HTR-8/SVneo (cell line): ENCODE data around the gene SFN.
"Not testable (repeated sequence)": the region's sequence is repeated elsewhere in the genome, so short reads cannot be mapped to it uniquely, and the experiment has no call there.

Experiments
- DNase-seq: peaks from one replicate; pipeline ENCODE4 v3.0.0; 2011; ENCODE audit warnings: low spot score, mixed read lengths; ENCODE audit not compliant: insufficient read length
- FAIRE-seq: peaks from 2 replicates; lab custom pipeline; 2011; peaks lifted over from hg19 to GRCh38; lab: Jason Lieb, UNC

SFN gene

GRCh38 chr1:26838474-26839338 lies 24.2 kb upstream of the SFN start:
- DNase-seq: no peak

DNA sequence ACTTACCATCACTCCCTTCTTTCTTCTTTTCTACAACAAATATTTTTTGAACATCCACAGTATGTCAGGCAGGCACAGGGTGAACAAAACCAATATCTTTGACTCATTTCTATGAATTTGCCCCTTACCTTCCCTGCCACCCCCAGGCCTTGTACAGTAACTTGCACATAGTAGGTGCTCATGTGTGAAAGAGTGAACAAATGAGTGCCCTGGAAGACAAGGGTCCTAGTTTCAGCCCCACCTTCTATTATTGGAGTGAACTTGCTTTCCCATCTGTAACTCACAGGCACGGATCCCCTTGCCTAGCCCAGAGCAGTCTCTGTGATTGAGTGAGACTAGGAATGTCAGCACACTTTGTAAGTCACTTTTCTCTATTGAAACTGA lies 23.6 kb upstream of the SFN start:
- DNase-seq (no peak), FAIRE-seq (no peak)

More at GRCh38 chr1:26838474-26839338, 24.2 kb upstream of the SFN start:
- no peak for FAIRE-seq

GRCh38 chr1:26839779-26840178 lies 23.2 kb upstream of the SFN start:
- no peak for FAIRE-seq
- DNase-seq: no peak

DNA sequence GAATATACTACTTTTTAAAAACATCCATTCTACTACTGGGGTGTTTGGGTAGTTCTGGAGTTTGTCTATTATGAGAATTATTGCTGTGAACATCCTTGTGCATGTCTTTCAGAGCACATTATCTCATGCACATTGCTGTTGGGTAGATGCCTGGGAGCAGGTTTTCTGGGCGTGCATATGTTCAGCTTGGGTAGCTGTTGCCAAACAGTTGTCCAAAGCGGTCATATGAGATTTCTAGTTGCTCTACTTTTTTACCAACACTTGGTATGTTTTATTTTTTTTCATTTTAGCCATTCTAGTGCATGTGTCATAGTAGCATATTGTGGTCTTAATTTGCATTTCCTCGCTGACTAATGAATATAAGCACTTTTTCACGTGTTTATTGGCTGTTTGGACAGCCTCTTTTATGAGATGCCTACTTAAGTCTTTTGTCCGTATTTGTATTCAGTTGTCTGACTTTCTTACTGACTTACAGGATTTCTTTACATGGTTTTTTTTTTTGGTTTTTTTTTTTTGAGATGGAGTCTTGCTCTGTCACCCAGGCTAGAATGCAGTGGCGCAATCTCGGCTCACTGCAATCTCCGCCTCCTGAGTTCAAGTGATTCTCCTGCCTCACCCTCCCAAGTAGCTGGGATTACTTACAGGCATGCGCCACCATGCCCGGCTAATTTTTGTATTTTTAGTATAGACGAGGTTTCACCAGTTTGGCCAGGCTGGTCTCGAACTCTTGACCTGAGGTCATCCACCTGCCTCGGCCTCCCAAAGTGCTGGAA lies 18.3 kb upstream of the SFN start:
- FAIRE-seq: no peak
- no peak for DNase-seq

DNA sequence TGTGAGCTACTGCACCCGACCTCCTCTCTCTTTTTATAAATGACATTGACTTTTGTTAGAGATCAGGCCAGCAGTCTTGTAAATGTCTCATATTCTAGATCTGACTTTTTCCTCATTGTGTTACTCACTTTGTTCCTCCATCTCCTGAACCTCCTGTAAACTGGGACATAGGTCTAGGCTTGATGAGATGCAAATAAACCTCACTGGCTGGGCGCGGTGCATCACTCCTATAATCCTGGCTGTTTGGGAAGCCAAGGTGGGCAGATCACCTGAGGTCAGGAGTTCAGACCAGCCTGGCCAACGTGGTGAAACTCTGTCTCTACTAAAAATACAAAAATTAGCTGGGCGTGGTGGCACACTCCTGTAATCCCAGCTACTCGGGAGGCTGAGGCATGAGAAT lies 15.1 kb upstream of the SFN start:
- not testable (repeated sequence) for FAIRE-seq

GRCh38 chr1:26848499-26848898 lies 14.4 kb upstream of the SFN start:
- no peak for FAIRE-seq

More for the DNA sequence above, 15.1 kb upstream of the SFN start:
- DNase-seq: not testable (repeated sequence)

DNA sequence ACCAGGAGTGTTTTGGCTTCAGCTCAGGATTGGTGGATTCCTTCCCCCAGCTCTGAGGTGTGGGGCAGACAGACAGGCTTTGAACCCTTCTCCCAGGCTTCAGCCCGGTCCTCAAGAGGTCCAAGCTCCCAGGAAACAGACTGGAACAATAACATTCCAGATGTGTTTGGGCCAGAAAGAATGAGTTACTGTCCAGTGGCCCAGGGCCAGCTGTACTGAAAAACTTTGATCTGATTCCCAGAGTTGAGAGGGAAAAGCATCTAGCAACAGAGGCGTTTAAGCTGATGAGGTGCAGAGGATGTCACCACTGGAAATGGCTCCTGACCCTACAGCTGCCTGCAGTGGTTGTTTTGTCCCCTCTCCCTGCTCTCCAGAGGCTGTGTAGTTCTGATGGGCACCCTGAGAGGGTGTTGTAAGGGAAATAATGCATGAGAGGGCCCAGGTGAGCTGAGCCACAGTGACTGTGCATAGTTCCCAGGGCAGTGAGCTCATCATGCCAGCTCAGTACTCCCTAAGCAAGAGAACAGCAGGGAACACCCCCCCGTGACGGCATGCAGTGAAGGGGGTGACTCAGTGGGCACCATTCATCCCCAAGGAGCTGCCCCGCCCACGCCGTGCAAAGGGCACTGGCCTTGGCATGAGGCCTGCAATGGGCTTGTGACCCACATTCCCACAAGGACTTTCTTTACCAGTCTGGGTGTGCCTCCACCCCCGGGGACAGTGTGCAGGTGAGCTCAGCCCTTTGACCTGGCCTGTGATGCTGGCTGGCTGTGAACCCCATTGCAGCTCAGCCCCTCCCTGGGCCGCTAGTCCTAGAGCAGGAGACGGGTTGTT lies 13.8 kb upstream of the SFN start:
- FAIRE-seq: no peak
- no peak for DNase-seq

More at GRCh38 chr1:26848499-26848898, 14.4 kb upstream of the SFN start:
- no peak for DNase-seq

- FAIRE-seq (no peak), DNase-seq (no peak)
Measured at GRCh38 chr1:26851106-26851684, 11.8 kb upstream of the SFN start.

DNA sequence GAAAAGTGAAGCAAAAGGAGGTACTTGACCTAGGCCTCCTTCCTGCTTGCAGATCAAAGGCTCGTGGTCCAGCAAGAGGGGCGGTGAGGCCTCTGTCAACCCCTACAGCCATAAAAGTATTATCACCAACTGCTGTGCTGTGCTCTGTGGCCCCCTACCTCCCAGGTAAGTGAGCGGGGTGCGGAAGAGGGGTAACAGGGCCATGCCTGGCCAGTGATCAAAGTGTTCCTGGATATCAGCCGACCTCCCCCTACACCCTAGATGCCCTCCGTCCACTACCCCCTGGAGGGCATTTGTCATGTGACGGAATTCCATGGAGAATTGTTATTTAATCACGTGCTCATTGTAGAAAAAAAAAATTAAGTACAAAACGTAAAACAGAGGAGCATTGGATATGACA lies 10.2 kb upstream of the SFN start:
- no peak for FAIRE-seq
- DNase-seq: no peak

DNA sequence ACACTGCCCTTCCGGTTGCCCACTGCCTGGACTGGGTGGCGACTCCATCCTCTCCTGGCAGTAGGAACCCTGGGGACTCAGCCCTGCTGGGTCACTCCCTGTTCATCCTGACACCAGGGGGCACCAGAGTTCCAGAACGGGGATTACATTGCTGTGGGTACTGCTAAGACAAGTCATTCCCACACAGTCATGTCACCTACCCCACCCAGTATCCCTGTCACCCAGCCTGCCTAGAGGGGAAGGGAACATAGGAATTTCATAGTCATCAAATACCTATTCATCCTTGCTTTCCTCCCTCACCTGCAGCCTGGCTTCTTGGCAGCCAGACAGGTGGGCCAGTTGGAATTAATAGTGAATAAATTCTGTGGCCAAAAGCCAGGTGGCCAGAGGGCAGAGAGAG lies 9.8 kb upstream of the SFN start:
- DNase-seq (peak; percentile 75), FAIRE-seq (peak; percentile 76)

DNA sequence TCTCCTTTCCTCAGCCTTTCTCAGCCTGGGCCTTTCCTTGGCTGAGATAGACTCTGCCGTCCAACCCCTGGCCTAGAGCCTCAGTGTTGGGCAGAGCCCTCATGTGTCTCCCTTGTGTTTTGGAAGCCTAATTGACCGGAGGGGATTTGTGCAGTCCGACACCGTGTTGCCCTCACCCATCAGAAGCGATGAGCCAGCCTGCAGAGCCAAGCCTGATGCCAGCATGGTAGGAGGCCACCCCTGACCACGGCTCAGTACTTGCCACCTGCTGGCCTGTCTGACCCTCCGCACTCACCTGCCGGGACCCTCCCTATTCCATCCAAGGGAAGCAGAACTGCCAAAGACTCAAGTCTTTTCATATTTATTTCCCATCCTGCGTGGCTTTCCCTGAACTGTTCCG lies 9.3 kb upstream of the SFN start:
- no peak for FAIRE-seq
- no peak for DNase-seq

GRCh38 chr1:26854906-26855305 lies 8.0 kb upstream of the SFN start:
- FAIRE-seq (no peak), DNase-seq (no peak)

DNA sequence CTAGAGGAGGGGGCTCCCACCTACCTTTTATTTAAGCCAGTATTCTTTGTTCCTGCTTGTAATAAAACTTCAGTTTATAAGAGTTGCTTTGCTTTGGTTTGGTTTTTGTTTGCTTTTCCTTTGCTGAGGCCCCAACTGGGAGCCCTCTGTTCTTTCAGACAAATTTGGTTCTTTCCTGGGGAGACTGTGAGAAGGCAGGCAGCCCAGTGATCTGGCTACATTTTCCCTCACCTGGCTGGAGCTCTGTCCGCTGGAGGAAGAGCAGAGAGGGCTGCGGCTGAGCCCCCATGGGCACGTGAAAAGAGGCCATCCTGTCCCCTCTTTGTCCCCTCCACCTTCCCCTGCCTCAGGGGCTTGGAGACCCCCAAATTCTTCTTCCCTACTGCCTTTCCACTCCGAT lies 7.3 kb upstream of the SFN start:
- no peak for DNase-seq
- no peak for FAIRE-seq

DNA sequence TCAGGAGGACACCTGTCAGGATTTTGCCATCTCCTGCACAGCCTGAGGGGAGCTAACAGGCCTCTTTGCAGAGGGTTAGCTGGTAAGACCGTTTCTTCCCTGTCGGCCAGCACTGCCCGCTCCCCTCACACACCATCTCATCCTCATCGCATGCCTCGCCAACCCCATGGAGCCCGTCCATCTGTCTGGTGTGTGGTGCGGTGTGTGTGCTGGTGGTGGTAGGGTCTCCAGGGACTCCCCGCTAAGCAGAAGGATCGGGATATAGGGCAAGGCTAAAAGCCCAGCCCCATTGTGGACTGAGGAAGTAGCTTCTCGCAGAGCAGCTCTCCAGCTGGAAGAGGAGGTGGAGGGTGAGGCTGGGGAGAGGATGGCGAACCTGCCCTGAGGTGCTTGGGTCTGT lies 6.8 kb upstream of the SFN start:
- no peak for FAIRE-seq
- DNase-seq: no peak

DNA sequence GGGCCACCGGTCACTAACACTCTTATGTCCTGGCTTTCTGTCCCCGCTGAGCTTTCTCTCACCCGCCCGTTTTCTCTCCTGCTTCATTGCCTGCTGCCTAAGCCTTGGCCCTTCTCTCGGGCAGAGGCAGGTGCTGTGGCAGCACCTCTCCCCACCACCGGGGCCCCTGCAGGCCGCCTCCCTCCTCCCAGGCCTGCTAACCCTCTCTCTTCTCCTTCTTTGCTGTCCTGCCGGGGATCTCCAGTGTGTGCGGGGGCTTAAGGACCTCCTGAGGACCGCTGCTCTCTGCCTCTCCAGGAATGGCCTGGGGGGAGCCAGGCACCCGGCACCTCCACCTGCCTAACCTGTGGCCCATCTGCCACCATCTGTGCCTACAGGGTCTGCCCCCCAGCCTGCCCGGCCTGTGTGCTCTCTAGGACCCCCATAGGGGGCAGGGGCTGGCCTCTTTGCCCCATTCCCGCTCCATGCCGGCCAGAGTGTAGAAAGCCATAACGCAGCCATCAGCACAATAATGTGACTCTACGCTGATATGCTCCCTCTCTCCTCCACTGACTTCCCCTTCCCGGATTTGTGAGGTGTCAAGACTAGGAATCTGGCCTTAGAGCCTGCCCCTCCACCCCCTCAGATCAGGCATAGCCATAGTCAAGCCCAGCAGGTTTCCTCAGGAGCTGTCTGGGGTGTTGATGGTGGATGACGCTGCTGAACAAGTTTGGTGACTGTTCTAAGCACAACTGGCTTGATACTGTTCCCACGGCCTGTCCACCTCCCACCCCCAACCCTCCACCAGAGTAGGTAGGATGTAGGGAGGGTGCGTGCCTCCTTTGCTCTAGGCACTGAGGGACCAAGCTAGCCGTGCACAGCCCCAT lies 6.1 kb upstream of the SFN start:
- DNase-seq (no peak), FAIRE-seq (no peak)

DNA sequence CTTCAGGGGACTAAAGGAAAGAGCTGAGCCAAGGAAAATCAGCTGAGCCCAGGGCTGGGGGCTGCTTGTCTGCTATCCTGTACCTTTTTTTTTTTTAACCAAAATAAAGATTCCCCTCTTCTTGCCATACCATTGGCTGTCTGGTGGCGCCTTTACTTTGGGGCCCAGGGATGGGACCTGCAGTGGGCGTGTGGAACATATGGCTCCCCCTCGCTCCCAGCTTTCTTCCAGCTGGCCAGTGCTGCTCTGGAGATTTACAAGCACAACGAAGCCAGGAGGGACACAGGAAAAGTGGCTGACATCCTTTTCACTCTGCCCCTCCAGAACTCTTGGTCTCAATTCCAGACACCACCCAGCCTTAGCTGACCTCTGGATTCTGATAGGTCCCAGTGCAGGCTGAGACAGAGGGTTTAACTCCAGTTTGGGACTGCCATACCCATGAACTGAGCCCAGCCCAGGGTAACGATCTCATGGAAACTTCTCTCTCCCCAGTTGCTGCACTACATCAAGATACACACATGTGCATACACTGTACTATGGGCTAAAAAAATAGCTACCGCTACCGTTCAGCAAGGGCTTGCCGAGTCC lies 5.4 kb upstream of the SFN start:
- no peak for DNase-seq
- no peak for FAIRE-seq

DNA sequence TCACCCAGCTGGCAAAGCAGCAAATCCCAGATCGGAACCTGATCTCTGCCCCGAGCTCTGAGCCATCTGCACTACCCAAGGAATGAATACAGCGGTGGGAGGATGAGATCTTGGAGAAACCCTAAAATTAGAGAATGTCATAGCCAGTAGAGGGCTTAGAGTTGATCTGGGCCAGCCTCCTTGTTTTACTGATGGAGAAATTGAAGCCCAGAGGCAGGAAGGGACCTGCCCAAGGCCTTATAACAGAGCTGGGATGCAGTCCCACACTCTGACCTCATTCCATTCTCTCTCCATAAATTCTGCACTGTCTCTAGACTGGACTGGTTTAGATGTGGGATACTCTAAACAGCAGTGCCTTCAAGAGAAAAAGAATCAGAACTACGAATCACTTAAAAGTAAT lies 4.8 kb upstream of the SFN start:
- FAIRE-seq (no peak), DNase-seq (no peak)

DNA sequence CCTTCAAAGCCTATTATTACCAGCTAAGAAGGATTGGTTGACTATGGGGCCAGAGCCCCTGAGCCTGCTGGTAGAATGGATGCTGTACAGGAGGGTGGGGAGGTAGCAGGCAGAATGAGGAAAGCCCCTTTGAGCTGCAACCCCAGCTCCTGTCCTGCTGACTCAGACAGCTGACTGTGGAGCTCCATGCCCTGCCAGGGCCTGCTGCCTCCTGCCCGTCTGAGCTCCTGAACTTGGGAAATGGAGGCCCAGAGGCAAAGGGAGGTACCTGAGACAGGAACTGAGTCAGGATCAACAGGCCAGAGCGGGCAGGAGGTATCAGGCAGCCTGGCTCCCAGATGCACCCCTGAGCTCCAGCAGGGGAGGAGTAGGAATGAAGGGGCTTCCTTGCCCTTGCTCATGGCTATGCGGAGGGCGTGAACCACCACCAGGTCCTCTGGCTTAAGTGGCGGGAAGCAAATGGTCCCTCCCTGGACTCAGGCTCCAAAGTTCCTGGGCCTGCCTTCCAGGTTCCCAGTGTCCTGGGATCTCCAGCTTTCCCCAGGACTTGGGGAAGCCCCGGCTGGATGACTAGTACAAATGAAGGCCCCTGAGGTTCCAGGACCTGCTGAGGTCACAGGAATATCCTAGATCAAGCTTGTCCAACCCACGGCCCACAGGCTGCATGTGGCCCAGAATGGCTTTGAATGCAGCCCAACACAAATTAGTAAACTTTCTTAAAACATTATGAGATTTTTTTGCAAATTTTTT lies 3.9 kb upstream of the SFN start:
- no peak for FAIRE-seq
- no peak for DNase-seq
